PC-9 (cell line): Measurements from ENCODE around the gene LAMC1. TPM values are rescaled to one million over a fixed set of nuclear protein-coding genes. Genes with fewer than 3 reads are reported as not detected.

Experiments used
- BruUV-seq: library from RNA; stranded (reverse); fragments of 400-500 nt; replicated peaks from 2 replicates; lab custom pipeline; 2021; lab: Mats Ljungman, UMichigan
- CTCF ChIA-PET: fragments of 300-600 bp; sonication (Branson Sonifier 250); formaldehyde crosslinking; loops from one replicate; lab custom pipeline; 2022; ENCODE audit warnings: antibody characterized with exemption; lab: Charles Lee
- POLR2A ChIA-PET: fragments of 300-600 bp; sonication (Branson Sonifier 250); formaldehyde crosslinking; loops from one replicate; lab custom pipeline; 2022; ENCODE audit warnings: antibody characterized with exemption; ENCODE audit not compliant: unreplicated experiment; lab: Charles Lee
- DNase-seq, 2 experiments: peaks; one replicate each; pipeline versions ENCODE4 v3.0.0 to v3.0.0-alpha.2; 2015 to 2022; ENCODE audit warnings: mixed read lengths in 1 of 2
- H2AFZ ChIP-seq: fragments of 200-600 bp; sonication (generic); 2 replicates; pipeline ENCODE4 v1.8.1; 2017; ENCODE audit warnings: antibody characterized with exemption
- H3F3A ChIP-seq: fragments of 200-600 bp; sonication (generic); 2 replicates; pipeline ENCODE4 v1.8.1; 2017; ENCODE audit warnings: antibody characterized with exemption, mild to moderate bottlenecking, low read depth; ENCODE audit not compliant: insufficient read depth
- H3K27ac ChIP-seq: fragments of 200-600 bp; sonication (generic); 2 replicates; pipeline ENCODE4 v1.6.1; 2016; ENCODE audit warnings: mixed run types
- H3K27me3 ChIP-seq: fragments of 200-600 bp; sonication (generic); 2 replicates; pipeline ENCODE4 v1.6.1; 2016; ENCODE audit warnings: low read depth, mixed run types; ENCODE audit not compliant: insufficient read depth
- H3K36me3 ChIP-seq: fragments of 200-600 bp; sonication (generic); 2 replicates; pipeline ENCODE4 v1.6.1; 2016; ENCODE audit warnings: low read depth, mixed run types
- H3K4me1 ChIP-seq: fragments of 200-600 bp; sonication (generic); replicated peaks from 2 replicates; pipeline ENCODE4 v1.6.1; 2016; ENCODE audit warnings: mixed run types; ENCODE audit not compliant: insufficient read depth
- H3K4me2 ChIP-seq: fragments of 200-600 bp; sonication (generic); 2 replicates; pipeline ENCODE4 v1.6.1; 2017; ENCODE audit warnings: mixed run types
- H3K4me3 ChIP-seq: fragments of 200-600 bp; sonication (generic); 2 replicates; pipeline ENCODE4 v1.6.1; 2016; ENCODE audit warnings: mixed run types
- H3K79me2 ChIP-seq: fragments of 200-600 bp; sonication (generic); 2 replicates; pipeline ENCODE4 v1.6.1; 2017; ENCODE audit warnings: low read depth, mixed run types
- H3K9me2 ChIP-seq: fragments of 200-600 bp; sonication (generic); 2 replicates; pipeline ENCODE4 v1.8.1; 2017; ENCODE audit warnings: mild to moderate bottlenecking; ENCODE audit not compliant: insufficient read depth
- H3K9me3 ChIP-seq: fragments of 200-600 bp; sonication (generic); 2 replicates; pipeline ENCODE4 v1.8.1; 2016; ENCODE audit warnings: low read depth; ENCODE audit not compliant: insufficient read depth
- H4K20me1 ChIP-seq: fragments of 200-600 bp; sonication (generic); 2 replicates; pipeline ENCODE4 v1.8.1; 2017; ENCODE audit not compliant: insufficient read depth
- CTCF ChIP-seq: fragments of 200-600 bp; sonication (generic); conservative IDR thresholded peaks from 2 replicates; pipeline ENCODE4 v1.6.1; 2017; ENCODE audit warnings: mixed run types, antibody characterized with exemption, mild to moderate bottlenecking, moderate library complexity
- EZH2 ChIP-seq: fragments of 200-600 bp; sonication (generic); IDR thresholded peaks from 2 replicates; pipeline ENCODE4 v1.8.0; 2017; ENCODE audit warnings: antibody characterized with exemption, low read depth
- intact Hi-C: fragments of 100-400 bp; cut with micrococcal nuclease; formaldehyde crosslinking; loops from one replicate; pipeline ENCODE4 v1.10.0; 2022; ENCODE audit not compliant: unreplicated experiment
- total RNA-seq: library from RNA; stranded (reverse); gene quantifications from 2 replicates; pipeline ENCODE4 v1.2.3, GENCODE V29; 2021

The LAMC1 gene
- total RNA-seq, 1 experiment from 2014 or later = 95.5 TPM

- ChIA-PET CTCF (interaction anchor here (0.6 kb wide), 1 partner anchor 169 kb away, joined by 4 read pairs; no protein-coding TSS in a partner anchor), POLR2A (interaction anchor here (0.6 to 0.7 kb wide), 2 partner anchors 68 to 466 kb away, joined by 3 to 4 read pairs; no protein-coding TSS in a partner anchor)
- H4K20me1 ChIP-seq = peaks cover 7% of the 10 kb centered on the region; the same call in 1 of the 2 replicates
Measured at GRCh38 chr1:183073320-183073719, 50.1 kb downstream of the LAMC1 start.

GRCh38 chr1:183074215-183074614, 51.0 kb downstream of the LAMC1 start:
- Histone ChIP-seq H3K27me3 (no peaks in the 10 kb centered on the region), H3K4me3 (no peak overlapping the region), H3F3A (peaks cover 18% of the 10 kb centered on the region), H3K79me2 (peaks cover 81% of the 10 kb centered on the region), H2AFZ (no peak overlapping the region), H4K20me1 (peaks cover 9% of the 10 kb centered on the region), H3K9me3 (no peaks in the 10 kb centered on the region), H3K36me3 (no peaks in the 10 kb centered on the region; the same call in 1 of the 2 replicates), H3K4me1 (peaks cover 13% of the 10 kb centered on the region), H3K27ac (no peak overlapping the region), H3K4me2 (no peak overlapping the region), H3K9me2 (no peaks in the 10 kb centered on the region)
- intact Hi-C loops = no loop called here
- no peak for DNase-seq
- ChIA-PET POLR2A (no interaction called here), CTCF (no interaction called here)
- TF ChIP-seq CTCF (no peak), EZH2 (no peak)
- BruUV-seq = no TSS peak

More at GRCh38 chr1:183073320-183073719, 50.1 kb downstream of the LAMC1 start:
- peaks cover 13% of the 10 kb centered on the region; the same call in 1 of the 2 replicates for H3K4me1 ChIP-seq
- no peaks in the 10 kb centered on the region for H3K9me2 ChIP-seq
- intact Hi-C loops = no loop called here
- H3K4me2 ChIP-seq = no peak overlapping the region
- no peak overlapping the region for H3K4me3 ChIP-seq
- H3K79me2 ChIP-seq = peaks cover 81% of the 10 kb centered on the region
- no TSS peak for BruUV-seq
- peaks cover 27% of the 10 kb centered on the region for H3F3A ChIP-seq
- H2AFZ ChIP-seq = no peak overlapping the region
- DNase-seq = no peak
- no peaks in the 10 kb centered on the region for H3K9me3 ChIP-seq
- no peak overlapping the region for H3K27ac ChIP-seq
- no peak for TF ChIP-seq CTCF
- no peak for TF ChIP-seq EZH2
- H3K36me3 ChIP-seq = no peaks in the 10 kb centered on the region; the same call in 1 of the 2 replicates
- no peaks in the 10 kb centered on the region for H3K27me3 ChIP-seq

GRCh38 chr1:183075861-183076260, 52.6 kb downstream of the LAMC1 start:
- peaks cover 7% of the 10 kb centered on the region; the same call in 1 of the 2 replicates for H4K20me1 ChIP-seq
- H3K4me3 ChIP-seq = no peak overlapping the region
- H3K9me3 ChIP-seq = no peaks in the 10 kb centered on the region
- peaks cover 7% of the 10 kb centered on the region; the same call in 1 of the 2 replicates for H3F3A ChIP-seq
- no peaks in the 10 kb centered on the region for H3K27me3 ChIP-seq
- H3K9me2 ChIP-seq = no peaks in the 10 kb centered on the region
- H3K79me2 ChIP-seq = peaks cover 82% of the 10 kb centered on the region
- intact Hi-C loops = no loop called here
- no peak for DNase-seq
- H3K4me1 ChIP-seq = peaks cover 19% of the 10 kb centered on the region
- no peak overlapping the region for H2AFZ ChIP-seq
- H3K36me3 ChIP-seq = no peaks in the 10 kb centered on the region; the same call in 1 of the 2 replicates
- POLR2A ChIA-PET = no interaction called here
- H3K27ac ChIP-seq = no peak overlapping the region
- TF ChIP-seq EZH2 (no peak), CTCF (no peak)
- H3K4me2 ChIP-seq = no peak overlapping the region
- BruUV-seq = no TSS peak
- CTCF ChIA-PET = no interaction called here
